Kidney capillary endothelial cell (primary cell): ENCODE data around the gene EMC1.
"Not testable (repeated sequence)": the region's sequence is repeated elsewhere in the genome, so short reads cannot be mapped to it uniquely, and the experiment has no call there.

Source experiments
- DNase-seq: peaks from one replicate; pipeline ENCODE4 v3.0.0-alpha.2; 2018; ENCODE audit warnings: low spot score

EMC1 gene

GRCh38 chr1:19251305-19252196 lies at the start of gene EMC1, which contains the start of gene MRTO4:
TSS of gene EMC1 (minus strand) at chr1:19251524. CDS start at chr1:19251509, 15 bp downstream.
TSS of gene MRTO4 (plus strand) at chr1:19251805. CDS start at chr1:19251836, 31 bp downstream.
- DNase-seq = peak; percentile 83

GRCh38 chr1:19300211-19300610 lies 48.9 kb upstream of the EMC1 start:
- no peak for DNase-seq

- DNase-seq = no peak
Observed at GRCh38 chr1:19294638-19295037, 43.3 kb upstream of the EMC1 start.

GRCh38 chr1:19289244-19289643 lies 37.9 kb upstream of the EMC1 start:
- no peak for DNase-seq

GRCh38 chr1:19288324-19289241 lies 37.3 kb upstream of the EMC1 start, which contains the start of gene AKR7A3:
TSS of gene AKR7A3 (minus strand) at chr1:19288770. CDS start at chr1:19288709, 61 bp downstream.
- DNase-seq = not testable (repeated sequence)

GRCh38 chr1:19287436-19288185 lies 36.3 kb upstream of the EMC1 start:
- no peak for DNase-seq

- DNase-seq = not testable (repeated sequence)
Observed at GRCh38 chr1:19285807-19286206, 34.5 kb upstream of the EMC1 start.

- DNase-seq = not testable (repeated sequence)
Observed at GRCh38 chr1:19285366-19285765, 34.0 kb upstream of the EMC1 start.

- no peak for DNase-seq
Observed at GRCh38 chr1:19284881-19285280, 33.6 kb upstream of the EMC1 start.

- DNase-seq = no peak
Observed at GRCh38 chr1:19283891-19284290, 32.6 kb upstream of the EMC1 start.

GRCh38 chr1:19274636-19275035 lies 23.3 kb upstream of the EMC1 start:
- DNase-seq = no peak

GRCh38 chr1:19273844-19274531 lies 22.7 kb upstream of the EMC1 start:
- DNase-seq = not testable (repeated sequence)

- no peak for DNase-seq
Observed at GRCh38 chr1:19273106-19273843, 22.0 kb upstream of the EMC1 start.

GRCh38 chr1:19272064-19272463 lies 20.7 kb upstream of the EMC1 start:
- no peak for DNase-seq

GRCh38 chr1:19270343-19270730 lies 19.0 kb upstream of the EMC1 start:
- DNase-seq = not testable (repeated sequence)

GRCh38 chr1:19269427-19270342 lies 18.4 kb upstream of the EMC1 start:
- DNase-seq = not testable (repeated sequence)

- DNase-seq = no peak
Observed at GRCh38 chr1:19268445-19268844, 17.1 kb upstream of the EMC1 start.

GRCh38 chr1:19262744-19263143 lies 11.4 kb upstream of the EMC1 start:
- DNase-seq = no peak

- no peak for DNase-seq
Observed at GRCh38 chr1:19262047-19262446, 10.7 kb upstream of the EMC1 start.
